ENCODE data around the gene EPS8L3. TPM values are rescaled to one million over a fixed set of nuclear protein-coding genes. Genes with fewer than 3 reads are reported as not detected.

The EPS8L3 gene
- total and polyA plus RNA-seq, 2 experiments from 2014 or later, result not detected

DNA sequence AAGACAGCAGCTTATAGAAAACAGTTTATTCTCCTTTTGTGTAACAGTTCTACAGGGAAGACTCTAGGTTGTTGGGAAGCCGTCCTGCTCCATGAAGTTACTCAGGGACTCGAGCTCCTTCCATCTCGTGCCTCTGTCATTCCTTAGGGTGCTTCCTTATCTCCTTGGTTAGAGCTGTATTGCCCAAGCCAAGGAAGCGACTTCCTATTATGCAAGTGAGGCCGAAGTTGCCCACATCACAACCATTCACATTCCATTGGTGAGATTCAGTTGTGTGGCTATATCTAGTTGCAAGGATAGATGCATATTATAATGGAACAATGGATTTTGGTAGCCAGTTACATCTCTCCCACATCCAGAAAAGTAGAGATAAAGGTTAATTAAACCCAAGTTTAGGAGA lies 42.7 kb downstream of the EPS8L3 start:
- peak; percentile 36 for DNase-seq
- TF ChIP-seq EZH2 (IDR thresholded peaks at IDR 0.05; ENCODE audit: insufficient read depth, poor library complexity, severe bottlenecking) (no peak), EZH2phosphoT487 (IDR thresholded peaks at IDR 0.05; ENCODE audit: insufficient read depth, low read depth) (no peak)

DNA sequence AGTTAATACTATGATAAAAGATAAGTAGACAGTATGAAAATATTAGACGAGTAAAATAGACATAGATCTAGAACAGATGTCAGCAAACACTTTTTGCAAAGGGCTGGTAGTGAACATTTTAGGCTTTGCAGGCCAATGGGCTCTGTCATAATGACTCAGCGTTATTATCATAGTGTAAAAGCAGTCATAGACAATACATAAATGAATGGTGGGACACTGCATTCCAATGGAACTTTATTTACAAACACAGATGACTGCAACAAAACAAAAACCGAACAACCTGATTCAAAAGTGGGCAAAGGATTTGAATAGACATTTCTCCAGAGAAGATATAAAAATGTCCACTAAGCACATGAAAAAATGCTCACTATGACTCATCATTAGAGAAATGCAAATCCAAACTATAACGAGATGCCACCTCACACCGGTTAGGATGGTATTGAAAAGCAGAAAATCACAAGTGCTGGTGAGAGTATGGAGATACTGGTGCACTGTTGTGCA lies 44.3 kb downstream of the EPS8L3 start:
- Histone ChIP-seq H3K27ac (peak overlapping the region; percentile 70), H3K4me3 (no peak overlapping the region; the same call in 1 of the 2 replicates), H3K27me3 (replicated peaks; ENCODE audit: insufficient read depth) (no peaks in the 10 kb centered on the region), H2AFZ (0 out of 2 replicates have a peak overlapping the region, but pooled peaks have one; percentile 26), H3K9me3 (ENCODE audit: low read depth) (no peaks in the 10 kb centered on the region), H3K36me3 (ENCODE audit: low read depth) (no peaks in the 10 kb centered on the region), H3K4me2 (ENCODE audit: unreplicated experiment) (peak overlapping the region; percentile 55), H3K9me2 (ENCODE audit: insufficient read depth) (no peaks in the 10 kb centered on the region), H3K9ac (peak overlapping the region; percentile 31; the same call in 1 of the 2 replicates), H3F3A (ENCODE audit: insufficient read depth) (peaks cover 19% of the 10 kb centered on the region), H3K4me1 (ENCODE audit: insufficient read depth) (peaks cover 23% of the 10 kb centered on the region), H4K20me1 (ENCODE audit: insufficient read depth) (no peaks in the 10 kb centered on the region), H3K79me2 (ENCODE audit: insufficient read depth) (no peaks in the 10 kb centered on the region)
- TF ChIP-seq EZH2 (IDR thresholded peaks at IDR 0.05; ENCODE audit: insufficient read depth, poor library complexity, severe bottlenecking) (no peak), EZH2phosphoT487 (IDR thresholded peaks at IDR 0.05; ENCODE audit: insufficient read depth, low read depth) (no peak)
- in situ Hi-C loops (cut with MboI), result no loop called here
- WGBS, 2 experiments (ENCODE audit: low coverage in 1 of 2, low lambda C conversion rate in 2 of 2, missing lambda C conversion rate in 2 of 2), result 15 to 18% methylated on average over 5 of the region's 5 CpGs
- peak; percentile 83 for DNase-seq

More for the DNA sequence above, 42.7 kb downstream of the EPS8L3 start:
- no peaks in the 10 kb centered on the region for H3K79me2 ChIP-seq (ENCODE audit: insufficient read depth)
- H3K36me3 ChIP-seq (ENCODE audit: low read depth), result no peaks in the 10 kb centered on the region
- H3K27me3 ChIP-seq (replicated peaks; ENCODE audit: insufficient read depth), result no peaks in the 10 kb centered on the region
- no peak overlapping the region for H3K4me2 ChIP-seq (ENCODE audit: unreplicated experiment)
- H2AFZ ChIP-seq, result no peak overlapping the region
- peaks cover 19% of the 10 kb centered on the region for H3F3A ChIP-seq (ENCODE audit: insufficient read depth)
- H3K9me3 ChIP-seq (ENCODE audit: low read depth), result no peaks in the 10 kb centered on the region
- 79 to 84% methylated on average over 5 of the region's 5 CpGs for WGBS, 2 experiments (ENCODE audit: low coverage in 1 of 2, low lambda C conversion rate in 2 of 2, missing lambda C conversion rate in 2 of 2)
- H4K20me1 ChIP-seq (ENCODE audit: insufficient read depth), result no peaks in the 10 kb centered on the region
- in situ Hi-C loops (cut with MboI), result loop anchor here (10.0 kb wide), 1 partner anchor 176 kb away; the partner anchor contains the start of gene GNAI3
- no peak overlapping the region for H3K9ac ChIP-seq
- peaks cover 23% of the 10 kb centered on the region for H3K4me1 ChIP-seq (ENCODE audit: insufficient read depth)
- no peak overlapping the region for H3K27ac ChIP-seq
- no peaks in the 10 kb centered on the region for H3K9me2 ChIP-seq (ENCODE audit: insufficient read depth)
- no peak overlapping the region for H3K4me3 ChIP-seq

DNA sequence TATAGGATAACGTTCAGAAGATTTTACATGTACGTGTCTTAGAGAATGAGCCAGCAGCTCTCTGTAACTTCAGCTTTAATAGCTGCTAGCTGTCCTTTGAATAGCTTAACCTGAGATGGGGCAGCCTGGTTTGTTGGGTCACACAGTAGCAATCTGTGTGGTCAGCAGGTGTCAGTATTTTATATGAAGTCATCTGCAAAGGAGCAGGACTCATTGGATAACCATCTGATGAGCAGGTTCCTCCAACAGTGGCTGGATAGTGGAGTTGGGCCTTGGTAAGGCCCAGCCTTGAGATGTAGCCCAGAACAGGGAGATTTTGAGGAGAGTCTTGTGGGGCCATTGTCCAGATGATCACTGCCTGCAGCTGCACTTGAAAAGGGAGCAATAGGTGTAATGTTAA lies 45.2 kb downstream of the EPS8L3 start:
- DNase-seq, result peak; percentile 25
- in situ Hi-C loops (cut with MboI), result no loop called here
- peak overlapping the region; percentile 70 for H3K27ac ChIP-seq
- no peaks in the 10 kb centered on the region for H3K27me3 ChIP-seq (replicated peaks; ENCODE audit: insufficient read depth)
- H2AFZ ChIP-seq, result no peak overlapping the region
- peaks cover 19% of the 10 kb centered on the region for H3F3A ChIP-seq (ENCODE audit: insufficient read depth)
- no peaks in the 10 kb centered on the region for H3K79me2 ChIP-seq (ENCODE audit: insufficient read depth)
- H3K9ac ChIP-seq, result peak overlapping the region; percentile 31; the same call in 1 of the 2 replicates
- no peaks in the 10 kb centered on the region for H4K20me1 ChIP-seq (ENCODE audit: insufficient read depth)
- peaks cover 21% of the 10 kb centered on the region for H3K4me1 ChIP-seq (ENCODE audit: insufficient read depth)
- no peaks in the 10 kb centered on the region for H3K9me3 ChIP-seq (ENCODE audit: low read depth)
- WGBS, 2 experiments (ENCODE audit: low coverage in 1 of 2, low lambda C conversion rate in 2 of 2, missing lambda C conversion rate in 2 of 2), result 87 to 88% methylated on average over 2 of the region's 2 CpGs
- no peak overlapping the region for H3K4me3 ChIP-seq
- H3K9me2 ChIP-seq (ENCODE audit: insufficient read depth), result no peaks in the 10 kb centered on the region
- H3K36me3 ChIP-seq (ENCODE audit: low read depth), result no peaks in the 10 kb centered on the region
- no peak for TF ChIP-seq EZH2phosphoT487 (IDR thresholded peaks at IDR 0.05; ENCODE audit: insufficient read depth, low read depth)
- no peak for TF ChIP-seq EZH2 (IDR thresholded peaks at IDR 0.05; ENCODE audit: insufficient read depth, poor library complexity, severe bottlenecking)
- H3K4me2 ChIP-seq (ENCODE audit: unreplicated experiment), result peak overlapping the region; percentile 55

- in situ Hi-C loops (cut with MboI), result no loop called here
- TF ChIP-seq EZH2 (IDR thresholded peaks at IDR 0.05; ENCODE audit: insufficient read depth, poor library complexity, severe bottlenecking) (no peak), EZH2phosphoT487 (IDR thresholded peaks at IDR 0.05; ENCODE audit: insufficient read depth, low read depth) (no peak)
- no peak overlapping the region for H3K4me2 ChIP-seq (ENCODE audit: unreplicated experiment)
These were observed 46.0 kb downstream of the EPS8L3 start for GRCh38 chr1:109717729-109718128.

More at GRCh38 chr1:109717729-109718128, 46.0 kb downstream of the EPS8L3 start:
- H4K20me1 ChIP-seq (ENCODE audit: insufficient read depth), result no peaks in the 10 kb centered on the region
- no peak overlapping the region for H3K27ac ChIP-seq
- no peak overlapping the region for H3K9ac ChIP-seq
- H3K79me2 ChIP-seq (ENCODE audit: insufficient read depth), result no peaks in the 10 kb centered on the region
- H3K36me3 ChIP-seq (ENCODE audit: low read depth), result no peaks in the 10 kb centered on the region
- no peak overlapping the region for H3K4me3 ChIP-seq
- peaks cover 19% of the 10 kb centered on the region for H3F3A ChIP-seq (ENCODE audit: insufficient read depth)
- H2AFZ ChIP-seq, result no peak overlapping the region
- no peak for DNase-seq
- H3K9me3 ChIP-seq (ENCODE audit: low read depth), result no peaks in the 10 kb centered on the region
- no peaks in the 10 kb centered on the region for H3K27me3 ChIP-seq (replicated peaks; ENCODE audit: insufficient read depth)
- peaks cover 16% of the 10 kb centered on the region for H3K4me1 ChIP-seq (ENCODE audit: insufficient read depth)
- 95 to 96% methylated on average over 5 of the region's 5 CpGs for WGBS, 2 experiments (ENCODE audit: low coverage in 1 of 2, low lambda C conversion rate in 2 of 2, missing lambda C conversion rate in 2 of 2)
- no peaks in the 10 kb centered on the region for H3K9me2 ChIP-seq (ENCODE audit: insufficient read depth)

Data from GM23248 (cell line).